Measurements from ENCODE around the gene PACRGL.
"Not testable (repeated sequence)": the region's sequence is repeated elsewhere in the genome, so short reads cannot be mapped to it uniquely, and the experiment has no call there.

The PACRGL gene

DNA sequence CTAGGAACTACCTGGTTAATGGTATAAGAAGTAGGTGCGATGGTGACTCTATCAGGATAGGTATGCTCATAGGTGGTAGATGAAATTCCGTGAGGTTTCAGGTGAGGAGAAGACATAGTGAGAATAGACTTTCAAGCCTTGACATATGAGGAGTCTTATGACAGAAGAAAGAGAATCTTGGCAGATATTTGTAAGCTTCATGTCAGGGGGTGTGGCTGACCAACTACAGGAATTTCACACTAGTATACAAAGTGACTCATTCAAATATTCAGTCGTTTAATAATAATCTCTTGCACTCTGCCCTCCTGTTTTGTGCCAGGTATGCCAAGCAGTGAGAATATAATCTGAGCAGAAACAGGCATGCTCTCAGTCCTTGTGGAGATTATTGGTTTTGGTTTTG lies 22.8 kb downstream of the PACRGL start:
- 50% methylated on average over 2 of the region's 3 CpGs for WGBS (ENCODE audit: insufficient coverage)
- Histone ChIP-seq H3K36me3 (ENCODE audit: control insufficient read depth in 4 of 4, insufficient read depth in 4 of 4, low read length in 3 of 4) (peaks cover 9 to 61% (median 28%) of the 10 kb centered on the region in 4 experiments), H3K4me3 (ENCODE audit: control insufficient read depth in 1 of 7, extremely low read depth in 1 of 7, insufficient read depth in 4 of 7, low read depth in 2 of 7, low read length in 6 of 7) (no peak overlapping the region), H3K27ac (ENCODE audit: insufficient read depth in 1 of 2, low read depth in 1 of 2, low read length in 2 of 2, poor library complexity in 1 of 2, severe bottlenecking in 2 of 2) (no peak overlapping the region), H3K27me3 (replicated peaks in 2 of 5; ENCODE audit: control insufficient read depth in 4 of 5, insufficient read depth in 5 of 5, low read length in 4 of 5) (no peaks in the 10 kb centered on the region), H3K4me1 (ENCODE audit: control extremely low read depth in 1 of 4, control insufficient read depth in 4 of 4, insufficient read depth in 4 of 4, low read length in 3 of 4) (no peaks in the 10 kb centered on the region), H3K9me3 (ENCODE audit: control extremely low read depth in 1 of 5, control insufficient read depth in 4 of 5, insufficient read depth in 2 of 5, low read depth in 1 of 5, low read length in 4 of 5) (peaks cover 0 to 21% (median 11%) of the 10 kb centered on the region in 5 experiments)
- CTCF ChIA-PET, result no interaction called here
- no peak for DNase-seq
- POLR2A ChIA-PET, result no interaction called here

DNA sequence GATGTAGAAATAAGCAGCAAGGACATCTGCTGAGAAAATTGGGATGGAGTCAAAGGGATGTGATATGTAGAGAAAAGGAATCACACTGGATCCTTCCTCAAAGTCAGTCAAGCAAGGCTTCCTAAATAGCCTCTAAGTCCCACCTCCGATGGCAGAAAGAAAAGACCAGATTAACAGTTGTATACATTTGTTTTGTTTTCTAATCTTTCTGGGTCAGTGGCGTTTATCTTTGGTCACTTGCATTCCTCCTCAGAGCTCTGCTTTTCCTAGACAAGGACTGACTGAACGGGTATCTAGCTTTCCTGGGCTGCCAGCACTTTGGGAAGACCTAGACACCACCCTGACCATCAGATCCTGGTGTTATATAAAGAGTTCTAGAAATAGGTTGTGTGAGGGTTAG lies 23.2 kb downstream of the PACRGL start:
- Histone ChIP-seq H3K4me1 (ENCODE audit: control extremely low read depth in 1 of 4, control insufficient read depth in 4 of 4, insufficient read depth in 4 of 4, low read length in 3 of 4) (no peaks in the 10 kb centered on the region), H3K36me3 (ENCODE audit: control insufficient read depth in 4 of 4, insufficient read depth in 4 of 4, low read length in 3 of 4) (peaks cover 13 to 61% (median 28%) of the 10 kb centered on the region in 4 experiments), H3K9me3 (ENCODE audit: control extremely low read depth in 1 of 5, control insufficient read depth in 4 of 5, insufficient read depth in 2 of 5, low read depth in 1 of 5, low read length in 4 of 5) (peaks cover 0 to 21% (median 11%) of the 10 kb centered on the region in 5 experiments), H3K27ac (ENCODE audit: insufficient read depth in 1 of 2, low read depth in 1 of 2, low read length in 2 of 2, poor library complexity in 1 of 2, severe bottlenecking in 2 of 2) (no peak overlapping the region), H3K27me3 (replicated peaks in 2 of 5; ENCODE audit: control insufficient read depth in 4 of 5, insufficient read depth in 5 of 5, low read length in 4 of 5) (no peaks in the 10 kb centered on the region), H3K4me3 (ENCODE audit: control insufficient read depth in 1 of 7, extremely low read depth in 1 of 7, insufficient read depth in 4 of 7, low read depth in 2 of 7, low read length in 6 of 7) (no peak overlapping the region)
- CTCF ChIA-PET, result no interaction called here
- WGBS (ENCODE audit: insufficient coverage), result 94% methylated on average over 2 of the region's 3 CpGs
- DNase-seq, result no peak
- POLR2A ChIA-PET, result no interaction called here

DNA sequence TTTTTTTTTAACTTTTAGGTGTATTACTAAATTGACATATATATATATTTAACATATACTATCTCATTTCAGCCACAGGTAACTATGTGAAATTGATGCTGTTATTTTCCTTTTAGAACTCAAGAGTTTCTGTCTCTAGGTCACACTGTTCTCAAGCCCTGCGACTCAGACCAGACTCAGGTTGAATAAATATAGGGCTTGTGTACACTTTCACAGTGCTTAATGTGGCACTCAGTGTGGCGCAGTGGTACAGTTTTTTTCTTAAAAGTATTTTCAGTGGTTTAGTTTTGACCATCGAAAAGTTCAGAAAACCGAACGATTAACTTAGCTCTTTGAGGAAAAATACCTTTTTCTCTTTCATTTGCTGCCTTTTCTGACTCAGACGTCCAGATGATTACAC lies 24.7 kb downstream of the PACRGL start:
- ChIA-PET POLR2A (no interaction called here), CTCF (no interaction called here)
- H3K9me3 ChIP-seq (ENCODE audit: control extremely low read depth in 1 of 5, control insufficient read depth in 4 of 5, insufficient read depth in 2 of 5, low read depth in 1 of 5, low read length in 4 of 5), result peaks cover 0 to 21% (median 11%) of the 10 kb centered on the region in 5 experiments
- DNase-seq, result no peak
- H3K4me1 ChIP-seq (ENCODE audit: control extremely low read depth in 1 of 4, control insufficient read depth in 4 of 4, insufficient read depth in 4 of 4, low read length in 3 of 4), result no peaks in the 10 kb centered on the region
- peaks cover 15 to 59% (median 28%) of the 10 kb centered on the region in 4 experiments for H3K36me3 ChIP-seq (ENCODE audit: control insufficient read depth in 4 of 4, insufficient read depth in 4 of 4, low read length in 3 of 4)
- 92% methylated on average over 2 of the region's 6 CpGs for WGBS (ENCODE audit: insufficient coverage)
- no peak overlapping the region for H3K4me3 ChIP-seq (ENCODE audit: control insufficient read depth in 1 of 7, extremely low read depth in 1 of 7, insufficient read depth in 4 of 7, low read depth in 2 of 7, low read length in 6 of 7)
- H3K27me3 ChIP-seq (replicated peaks in 2 of 5; ENCODE audit: control insufficient read depth in 4 of 5, insufficient read depth in 5 of 5, low read length in 4 of 5), result no peaks in the 10 kb centered on the region
- H3K27ac ChIP-seq (ENCODE audit: insufficient read depth in 1 of 2, low read depth in 1 of 2, low read length in 2 of 2, poor library complexity in 1 of 2, severe bottlenecking in 2 of 2), result no peak overlapping the region

DNA sequence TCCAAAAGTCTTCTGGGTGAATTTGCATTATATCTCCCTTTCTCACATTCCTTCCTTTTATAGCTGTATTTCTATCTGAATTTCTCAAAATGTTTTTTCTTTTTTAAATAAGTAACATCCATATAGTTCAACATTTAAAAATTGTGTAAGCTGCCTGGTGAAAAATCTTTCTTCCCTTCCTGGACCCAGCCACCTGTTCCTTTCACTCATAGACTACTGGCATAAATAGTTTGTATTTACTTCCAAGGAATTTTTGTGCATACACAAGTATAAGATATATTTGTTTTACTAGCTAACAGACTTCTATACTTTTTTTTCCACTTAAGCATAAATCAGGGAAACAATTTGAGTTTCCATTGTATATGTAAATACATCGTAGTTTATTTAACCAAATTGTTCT lies 35.7 kb downstream of the PACRGL start:
- POLR2A ChIA-PET, result no interaction called here
- Histone ChIP-seq H3K36me3 (ENCODE audit: control insufficient read depth in 4 of 4, insufficient read depth in 4 of 4, low read length in 3 of 4) (peaks cover 12 to 36% (median 15%) of the 10 kb centered on the region in 4 experiments), H3K9me3 (ENCODE audit: control extremely low read depth in 1 of 5, control insufficient read depth in 4 of 5, insufficient read depth in 2 of 5, low read depth in 1 of 5, low read length in 4 of 5) (peaks cover 5 to 29% (median 20%) of the 10 kb centered on the region in 5 experiments), H3K27me3 (replicated peaks in 2 of 5; ENCODE audit: control insufficient read depth in 4 of 5, insufficient read depth in 5 of 5, low read length in 4 of 5) (no peaks in the 10 kb centered on the region), H3K4me3 (ENCODE audit: control insufficient read depth in 1 of 7, extremely low read depth in 1 of 7, insufficient read depth in 4 of 7, low read depth in 2 of 7, low read length in 6 of 7) (no peak overlapping the region), H3K27ac (ENCODE audit: insufficient read depth in 1 of 2, low read depth in 1 of 2, low read length in 2 of 2, poor library complexity in 1 of 2, severe bottlenecking in 2 of 2) (no peak overlapping the region), H3K4me1 (ENCODE audit: control extremely low read depth in 1 of 4, control insufficient read depth in 4 of 4, insufficient read depth in 4 of 4, low read length in 3 of 4) (no peaks in the 10 kb centered on the region)
- WGBS (ENCODE audit: insufficient coverage), result no CpG with 5 or more reads among the region's 1 CpG
- CTCF ChIA-PET, result no interaction called here
- DNase-seq, result no peak

DNA sequence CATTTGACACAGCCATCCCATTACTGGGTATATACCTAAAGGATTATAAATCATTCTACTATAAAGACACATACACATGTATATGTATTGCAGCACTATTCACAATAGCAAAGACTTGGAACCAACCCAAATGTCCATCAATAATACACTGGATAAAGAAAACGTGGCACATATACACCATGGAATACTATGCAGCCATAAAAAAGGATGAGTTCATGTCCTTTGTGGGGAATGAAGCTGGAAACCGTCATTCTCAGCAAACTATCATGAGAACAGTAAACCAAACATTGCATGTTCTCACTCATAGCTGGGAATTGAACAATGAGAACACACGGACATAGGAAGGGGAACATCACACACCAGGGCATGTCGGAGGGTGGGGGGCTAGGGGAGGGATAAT lies 45.7 kb downstream of the PACRGL start:
- POLR2A ChIA-PET; DNase-seq; H3K4me3 ChIP-seq (ENCODE audit: control insufficient read depth in 1 of 7, extremely low read depth in 1 of 7, insufficient read depth in 4 of 7, low read depth in 2 of 7, low read length in 6 of 7); H3K4me1 ChIP-seq (ENCODE audit: control extremely low read depth in 1 of 4, control insufficient read depth in 4 of 4, insufficient read depth in 4 of 4, low read length in 3 of 4); H3K36me3 ChIP-seq (ENCODE audit: control insufficient read depth in 4 of 4, insufficient read depth in 4 of 4, low read length in 3 of 4); H3K27me3 ChIP-seq (replicated peaks in 2 of 5; ENCODE audit: control insufficient read depth in 4 of 5, insufficient read depth in 5 of 5, low read length in 4 of 5); H3K27ac ChIP-seq (ENCODE audit: insufficient read depth in 1 of 2, low read depth in 1 of 2, low read length in 2 of 2, poor library complexity in 1 of 2, severe bottlenecking in 2 of 2); CTCF ChIA-PET; H3K9me3 ChIP-seq (ENCODE audit: control extremely low read depth in 1 of 5, control insufficient read depth in 4 of 5, insufficient read depth in 2 of 5, low read depth in 1 of 5, low read length in 4 of 5): not testable (repeated sequence)
- 100% methylated on average over 2 of the region's 4 CpGs for WGBS (ENCODE audit: insufficient coverage)

DNA sequence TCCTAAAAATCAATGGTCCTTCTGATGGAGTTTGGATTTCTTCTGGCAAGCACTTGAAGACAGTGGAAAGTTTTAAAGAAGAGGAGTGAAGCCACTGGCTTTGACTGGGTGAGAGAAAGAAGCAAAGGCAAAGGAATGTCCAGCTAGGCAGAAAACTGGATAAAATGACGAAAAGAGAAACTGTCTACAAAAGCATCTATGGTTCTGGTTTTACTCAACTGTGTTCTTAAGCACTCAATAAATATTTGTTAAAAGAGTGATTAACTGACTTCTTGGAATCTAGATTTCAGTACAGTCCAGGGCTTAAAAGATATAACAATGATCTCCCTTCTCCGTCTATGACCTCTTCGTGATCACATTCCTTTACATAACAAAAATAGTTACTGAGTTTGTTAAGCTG lies 52.4 kb downstream of the PACRGL start:
- DNase-seq, result no peak
- Histone ChIP-seq H3K36me3 (ENCODE audit: control insufficient read depth in 4 of 4, insufficient read depth in 4 of 4, low read length in 3 of 4) (peaks cover 0 to 4% (median 2%) of the 10 kb centered on the region in 4 experiments), H3K9me3 (ENCODE audit: control extremely low read depth in 1 of 5, control insufficient read depth in 4 of 5, insufficient read depth in 2 of 5, low read depth in 1 of 5, low read length in 4 of 5) (no peaks in the 10 kb centered on the region), H3K4me1 (ENCODE audit: control extremely low read depth in 1 of 4, control insufficient read depth in 4 of 4, insufficient read depth in 4 of 4, low read length in 3 of 4) (no peaks in the 10 kb centered on the region), H3K27ac (ENCODE audit: insufficient read depth in 1 of 2, low read depth in 1 of 2, low read length in 2 of 2, poor library complexity in 1 of 2, severe bottlenecking in 2 of 2) (no peak overlapping the region), H3K4me3 (ENCODE audit: control insufficient read depth in 1 of 7, extremely low read depth in 1 of 7, insufficient read depth in 4 of 7, low read depth in 2 of 7, low read length in 6 of 7) (no peak overlapping the region), H3K27me3 (replicated peaks in 2 of 5; ENCODE audit: control insufficient read depth in 4 of 5, insufficient read depth in 5 of 5, low read length in 4 of 5) (no peaks in the 10 kb centered on the region)
- CTCF ChIA-PET, result no interaction called here
- POLR2A ChIA-PET, result no interaction called here
- WGBS (ENCODE audit: insufficient coverage), result no CpG with 5 or more reads among the region's 3 CpGs

DNA sequence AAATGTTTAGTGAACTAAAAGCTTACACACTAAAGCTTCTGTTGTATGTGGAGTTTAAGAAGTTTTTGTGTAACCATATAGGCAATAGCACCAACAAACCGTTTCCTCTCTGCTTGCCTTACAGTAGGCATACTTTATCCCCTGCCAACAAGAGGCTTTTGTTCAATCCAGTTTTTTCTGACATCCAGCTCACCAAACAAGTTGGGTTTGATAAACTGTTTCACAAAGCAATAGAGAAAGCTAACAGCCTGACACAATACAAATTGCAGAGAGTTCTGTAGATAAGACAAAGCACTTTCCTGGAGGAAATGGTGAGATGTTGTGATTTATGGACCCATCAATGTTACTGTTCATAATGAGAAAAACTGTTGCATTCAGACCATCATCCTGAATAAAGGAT lies 53.8 kb downstream of the PACRGL start:
- Histone ChIP-seq H3K36me3 (ENCODE audit: control insufficient read depth in 4 of 4, insufficient read depth in 4 of 4, low read length in 3 of 4) (peaks cover 0 to 4% (median 2%) of the 10 kb centered on the region in 4 experiments), H3K4me1 (ENCODE audit: control extremely low read depth in 1 of 4, control insufficient read depth in 4 of 4, insufficient read depth in 4 of 4, low read length in 3 of 4) (no peaks in the 10 kb centered on the region), H3K4me3 (ENCODE audit: control insufficient read depth in 1 of 7, extremely low read depth in 1 of 7, insufficient read depth in 4 of 7, low read depth in 2 of 7, low read length in 6 of 7) (no peak overlapping the region), H3K27ac (ENCODE audit: insufficient read depth in 1 of 2, low read depth in 1 of 2, low read length in 2 of 2, poor library complexity in 1 of 2, severe bottlenecking in 2 of 2) (no peak overlapping the region), H3K27me3 (replicated peaks in 2 of 5; ENCODE audit: control insufficient read depth in 4 of 5, insufficient read depth in 5 of 5, low read length in 4 of 5) (no peaks in the 10 kb centered on the region), H3K9me3 (ENCODE audit: control extremely low read depth in 1 of 5, control insufficient read depth in 4 of 5, insufficient read depth in 2 of 5, low read depth in 1 of 5, low read length in 4 of 5) (no peaks in the 10 kb centered on the region)
- no peak for DNase-seq
- ChIA-PET CTCF (no interaction called here), POLR2A (no interaction called here)
- 100% methylated on average over 1 of the region's 1 CpG for WGBS (ENCODE audit: insufficient coverage)
